Keratinocyte (primary cell): ENCODE results near the gene SOD2. TPM values are rescaled to one million over a fixed set of nuclear protein-coding genes. Genes with fewer than 3 reads are reported as not detected.
"Not testable (repeated sequence)": the region's sequence is repeated elsewhere in the genome, so short reads cannot be mapped to it uniquely, and the experiment has no call there.

ENCODE experiments used
- DNase-seq: peaks from one replicate; pipeline ENCODE4 v3.0.0-alpha.2; 2011; ENCODE audit warnings: low read depth, missing footprints, low spot score
- FAIRE-seq: peaks from 2 replicates; lab custom pipeline; 2011; peaks lifted over from hg19 to GRCh38; lab: Jason Lieb, UNC
- H2AFZ ChIP-seq: 2 replicates; pipeline ENCODE4 v1.6.0; 2012; ENCODE audit warnings: low read length, control low read depth, inconsistent platforms; ENCODE audit not compliant: control insufficient read depth
- H3K27ac ChIP-seq: 2 replicates; pipeline ENCODE4 v1.5.1; 2011; ENCODE audit warnings: low read length; ENCODE audit not compliant: control insufficient read depth, insufficient read depth
- H3K27me3 ChIP-seq: 3 replicates; pipeline ENCODE4 v1.6.0; 2011; ENCODE audit warnings: low read length; ENCODE audit not compliant: control insufficient read depth, insufficient read depth; ENCODE audit errors: extremely low read depth
- H3K36me3 ChIP-seq, 2 experiments: 2 replicates in 1 of 2; 3 replicates in 1 of 2; pipeline ENCODE4 v1.5.1; 2011; ENCODE audit warnings: low read length in 2 of 2, mild to moderate bottlenecking in 1 of 2; ENCODE audit not compliant: control insufficient read depth in 2 of 2, insufficient read depth in 2 of 2; ENCODE audit errors: extremely low read depth in 1 of 2
- H3K4me1 ChIP-seq: 3 replicates; pipeline ENCODE4 v1.5.1; 2011; ENCODE audit warnings: low read length; ENCODE audit not compliant: control insufficient read depth, insufficient read depth; ENCODE audit errors: extremely low read depth
- H3K4me2 ChIP-seq: 3 replicates; pipeline ENCODE4 v1.6.0; 2011; ENCODE audit warnings: low read depth, low read length; ENCODE audit not compliant: control insufficient read depth, insufficient read depth; ENCODE audit errors: extremely low read depth
- H3K4me3 ChIP-seq, 3 experiments: fragments of 200-600 bp in 1 of 3; sonication (generic) in 1 of 3; 2 replicates in 2 of 3; 3 replicates in 1 of 3; pipeline ENCODE4 v1.5.1; 2011 to 2016; ENCODE audit warnings: low read length in 3 of 3, mild to moderate bottlenecking in 3 of 3, control low read depth in 2 of 3, inconsistent platforms in 1 of 3, low read depth in 1 of 3, mixed read lengths in 1 of 3, mixed run types in 1 of 3, moderate library complexity in 1 of 3; ENCODE audit not compliant: control insufficient read depth in 2 of 3, insufficient read depth in 2 of 3; ENCODE audit errors: extremely low read depth in 1 of 3
- H3K79me2 ChIP-seq: 2 replicates; pipeline ENCODE4 v1.6.0; 2012; ENCODE audit warnings: low read length; ENCODE audit not compliant: control insufficient read depth, insufficient read depth
- H3K9ac ChIP-seq: 3 replicates; pipeline ENCODE4 v1.6.0; 2011; ENCODE audit warnings: low read length; ENCODE audit not compliant: control insufficient read depth, insufficient read depth; ENCODE audit errors: extremely low read depth
- H3K9me1 ChIP-seq: 3 replicates; pipeline ENCODE4 v1.6.0; 2011; ENCODE audit warnings: low read length; ENCODE audit not compliant: control insufficient read depth, insufficient read depth; ENCODE audit errors: extremely low read depth
- H3K9me3 ChIP-seq: 2 replicates; pipeline ENCODE4 v1.5.1; 2012; ENCODE audit warnings: low read depth, low read length; ENCODE audit not compliant: control insufficient read depth
- H4K20me1 ChIP-seq: 3 replicates; pipeline ENCODE4 v1.6.0; 2011; ENCODE audit warnings: low read length; ENCODE audit not compliant: control insufficient read depth, insufficient read depth; ENCODE audit errors: extremely low read depth
- EZH2 ChIP-seq: IDR thresholded peaks from one replicate; pipeline ENCODE4 v1.6.1; 2012; ENCODE audit warnings: inconsistent platforms, mild to moderate bottlenecking, low read length, moderate library complexity
- dilution Hi-C: fragments of 300-500 bp; cut with MboI; formaldehyde crosslinking; loops from one replicate; pipeline ENCODE4 v1.7.0; 2020; ENCODE audit warnings: low sequenced_read_pairs; ENCODE audit not compliant: extremely low pct_ligation_motif_present
- polyA plus RNA-seq, 5 experiments: library from polyadenylated mRNA; depleted of rRNA in 3 of 5; stranded (reverse) in 3 of 5; stranded (forward) in 1 of 5; unstranded in 1 of 5; fragments of >200 nt; gene quantifications; 1 replicate in 1 of 5; 2 replicates in 3 of 5; 3 replicates in 1 of 5; pipeline versions ENCODE4 v1.2.1 to v1.2.3, GENCODE V29; 2011 to 2012; ENCODE audit warnings: missing spikeins in 2 of 5, low read depth in 1 of 5, low replicate concordance in 1 of 5
- TF ChIP-seq, protein P1 (sequence below), 3 experiments: IDR thresholded peaks in 1 of 3; conservative IDR thresholded peaks in 1 of 3; optimal IDR thresholded peaks in 1 of 3; 2 replicates in 2 of 3; 3 replicates in 1 of 3; pipeline versions ENCODE3 to v1.5.1; 2011; ENCODE audit warnings: low read length in 3 of 3, mild to moderate bottlenecking in 3 of 3, moderate library complexity in 2 of 3, control low read depth in 1 of 3, inconsistent platforms in 1 of 3; ENCODE audit not compliant: insufficient read depth in 2 of 3; ENCODE audit errors: extremely low read depth in 1 of 3

SOD2 gene
- polyA plus RNA-seq, 1 donor (not counting 4 experiments of a cell fraction or from before 2014, with no cell fraction given): 41.9 TPM

DNA sequence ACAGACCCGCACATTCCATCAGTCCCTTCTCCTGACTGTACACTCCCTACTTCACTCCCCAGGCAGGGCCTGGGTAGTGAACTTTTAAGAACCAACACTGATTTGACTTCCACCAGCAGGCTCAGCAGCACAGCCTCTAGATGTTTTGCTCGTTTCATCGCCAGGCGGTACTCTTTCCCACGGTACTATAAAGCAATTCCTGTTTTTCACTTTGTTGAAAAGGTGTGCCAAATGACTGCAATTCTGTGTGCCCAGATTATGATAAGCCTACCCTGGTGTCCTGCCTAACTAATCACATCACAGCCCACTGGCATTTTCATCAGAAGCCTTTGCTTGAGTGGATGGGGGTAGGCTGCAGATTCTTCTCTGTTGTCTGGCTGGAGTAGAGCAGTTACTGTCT lies 21.4 kb upstream of the SOD2 start:
- H3K4me2 ChIP-seq: no peak overlapping the region
- no peaks in the 10 kb centered on the region for H3K9me3 ChIP-seq
- H4K20me1 ChIP-seq: no peaks in the 10 kb centered on the region
- dilution Hi-C loops: no loop called here
- DNase-seq: no peak
- no peak for TF ChIP-seq EZH2
- TF ChIP-seq, protein P1, sequence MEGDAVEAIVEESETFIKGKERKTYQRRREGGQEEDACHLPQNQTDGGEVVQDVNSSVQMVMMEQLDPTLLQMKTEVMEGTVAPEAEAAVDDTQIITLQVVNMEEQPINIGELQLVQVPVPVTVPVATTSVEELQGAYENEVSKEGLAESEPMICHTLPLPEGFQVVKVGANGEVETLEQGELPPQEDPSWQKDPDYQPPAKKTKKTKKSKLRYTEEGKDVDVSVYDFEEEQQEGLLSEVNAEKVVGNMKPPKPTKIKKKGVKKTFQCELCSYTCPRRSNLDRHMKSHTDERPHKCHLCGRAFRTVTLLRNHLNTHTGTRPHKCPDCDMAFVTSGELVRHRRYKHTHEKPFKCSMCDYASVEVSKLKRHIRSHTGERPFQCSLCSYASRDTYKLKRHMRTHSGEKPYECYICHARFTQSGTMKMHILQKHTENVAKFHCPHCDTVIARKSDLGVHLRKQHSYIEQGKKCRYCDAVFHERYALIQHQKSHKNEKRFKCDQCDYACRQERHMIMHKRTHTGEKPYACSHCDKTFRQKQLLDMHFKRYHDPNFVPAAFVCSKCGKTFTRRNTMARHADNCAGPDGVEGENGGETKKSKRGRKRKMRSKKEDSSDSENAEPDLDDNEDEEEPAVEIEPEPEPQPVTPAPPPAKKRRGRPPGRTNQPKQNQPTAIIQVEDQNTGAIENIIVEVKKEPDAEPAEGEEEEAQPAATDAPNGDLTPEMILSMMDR (optimal IDR thresholded peaks at IDR 0.05 in 1 of 3, IDR thresholded peaks at IDR 0.05 in 1 of 3, conservative IDR thresholded peaks at IDR 0.05 in 1 of 3; ENCODE audit: extremely low read depth in 1 of 3, insufficient read depth in 2 of 3, low read length in 3 of 3): no peak
- H3K79me2 ChIP-seq: no peaks in the 10 kb centered on the region
- H3K36me3 ChIP-seq: no peaks in the 10 kb centered on the region
- no peak overlapping the region for H3K4me3 ChIP-seq
- H2AFZ ChIP-seq: no peak overlapping the region
- H3K9ac ChIP-seq: no peak overlapping the region
- no peaks in the 10 kb centered on the region for H3K27me3 ChIP-seq
- H3K27ac ChIP-seq: no peak overlapping the region
- no peak for FAIRE-seq
- H3K4me1 ChIP-seq: peaks cover 12% of the 10 kb centered on the region
- H3K9me1 ChIP-seq: no peaks in the 10 kb centered on the region

DNA sequence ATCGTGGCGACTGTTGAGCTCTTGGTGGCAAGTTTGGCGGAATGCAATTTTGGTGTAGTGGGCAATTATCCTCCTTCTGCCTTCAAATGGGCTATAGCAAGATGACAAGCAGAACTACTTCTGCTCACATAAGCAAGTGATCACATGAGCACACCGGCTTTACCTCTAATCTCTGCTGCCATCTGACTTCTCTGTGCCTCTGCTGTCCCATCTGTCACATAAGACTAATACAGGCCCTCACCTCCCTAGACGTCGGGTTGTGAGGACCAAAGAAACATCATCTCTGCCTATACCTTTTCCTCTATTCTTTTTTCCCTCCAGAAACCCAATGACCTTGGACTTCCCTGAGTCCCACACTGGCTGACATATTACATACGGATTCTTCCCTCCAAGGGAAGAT lies 20.9 kb upstream of the SOD2 start:
- Histone ChIP-seq H3K4me2 (no peak overlapping the region), H3K79me2 (no peaks in the 10 kb centered on the region), H4K20me1 (no peaks in the 10 kb centered on the region), H3K36me3 (no peaks in the 10 kb centered on the region), H3K9ac (no peak overlapping the region), H3K27ac (no peak overlapping the region), H2AFZ (no peak overlapping the region), H3K27me3 (no peaks in the 10 kb centered on the region), H3K4me1 (peaks cover 12% of the 10 kb centered on the region), H3K9me1 (no peaks in the 10 kb centered on the region), H3K4me3 (no peak overlapping the region), H3K9me3 (no peaks in the 10 kb centered on the region)
- dilution Hi-C loops: no loop called here
- DNase-seq (no peak), FAIRE-seq (no peak)
- no peak for TF ChIP-seq EZH2
- TF ChIP-seq, protein P1 (optimal IDR thresholded peaks at IDR 0.05 in 1 of 3, IDR thresholded peaks at IDR 0.05 in 1 of 3, conservative IDR thresholded peaks at IDR 0.05 in 1 of 3; ENCODE audit: extremely low read depth in 1 of 3, insufficient read depth in 2 of 3, low read length in 3 of 3): no peak

DNA sequence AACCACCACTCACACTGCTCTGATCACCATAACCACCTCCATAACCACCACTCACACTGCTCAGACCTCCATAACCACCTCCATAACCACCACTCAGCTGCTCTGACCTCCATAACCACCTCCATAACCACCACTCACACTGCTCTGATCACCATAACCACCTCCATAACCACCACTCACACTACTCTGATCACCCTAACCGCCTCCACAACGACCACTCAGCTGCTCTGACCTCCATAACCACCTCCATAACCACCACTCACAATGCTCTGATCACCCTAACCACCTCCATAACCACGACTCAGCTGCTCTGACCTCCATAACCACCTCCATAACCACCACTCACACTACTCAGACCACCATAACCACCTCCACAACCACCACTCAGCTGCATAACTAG lies 19.3 kb upstream of the SOD2 start:
- H3K4me3 ChIP-seq, H3K79me2 ChIP-seq, H3K9ac ChIP-seq, H4K20me1 ChIP-seq, H3K9me3 ChIP-seq, H3K27ac ChIP-seq, H3K4me2 ChIP-seq, H3K9me1 ChIP-seq, H3K36me3 ChIP-seq, DNase-seq, FAIRE-seq, dilution Hi-C loops, H3K27me3 ChIP-seq, H2AFZ ChIP-seq: not testable (repeated sequence)
- H3K4me1 ChIP-seq: peaks cover 12% of the 10 kb centered on the region

DNA sequence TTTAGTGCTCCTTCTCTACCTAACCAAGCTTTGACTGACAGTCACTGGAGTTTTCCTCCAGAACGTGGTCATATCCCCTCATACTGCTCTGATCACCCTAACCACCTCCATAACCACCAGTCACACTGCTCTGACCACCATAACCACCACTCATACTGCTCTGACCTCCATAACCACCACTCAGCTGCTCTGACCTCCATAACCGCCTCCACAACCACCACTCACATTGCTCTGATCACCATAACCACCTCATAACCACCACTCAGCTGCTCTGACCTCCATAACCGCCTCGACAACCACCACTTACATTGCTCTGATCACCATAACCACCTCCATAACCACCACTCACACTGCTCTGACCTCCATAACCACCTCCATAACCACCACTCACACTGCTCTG lies 17.6 kb upstream of the SOD2 start:
- not testable (repeated sequence) for FAIRE-seq

More for the DNA sequence above, 17.6 kb upstream of the SOD2 start:
- H3K4me3 ChIP-seq, H3K9me1 ChIP-seq, H3K79me2 ChIP-seq, H4K20me1 ChIP-seq, H3K36me3 ChIP-seq, H2AFZ ChIP-seq, H3K27me3 ChIP-seq, dilution Hi-C loops, H3K27ac ChIP-seq, H3K9me3 ChIP-seq, H3K4me2 ChIP-seq, DNase-seq, H3K4me1 ChIP-seq, H3K9ac ChIP-seq: not testable (repeated sequence)
